GM21529 (cell line): ENCODE data around the gene TK2.
"Not testable (repeated sequence)": the region's sequence is repeated elsewhere in the genome, so short reads cannot be mapped to it uniquely, and the experiment has no call there.

Experiments
- ATAC-seq: cut with Tn5 transposase; IDR thresholded peaks from one replicate; pipeline ENCODE4 v1.9.1; 2021; ENCODE audit not compliant: unreplicated experiment

The TK2 gene

GRCh38 chr16:66549284-66550131, at the start of gene TK2:
TK2 (minus strand) TSS chr16:66550122; CDS start chr16:66550061, 61 bp downstream.
- ATAC-seq = no peak

- no peak for ATAC-seq
These were observed 48.2 kb upstream of the TK2 start for GRCh38 chr16:66598111-66598510.

GRCh38 chr16:66596986-66597848, 47.3 kb upstream of the TK2 start:
- no peak for ATAC-seq

- ATAC-seq = not testable (repeated sequence)
These were observed 46.6 kb upstream of the TK2 start for GRCh38 chr16:66596559-66596958.

GRCh38 chr16:66594739-66595138, 44.8 kb upstream of the TK2 start:
- peak; percentile 68 for ATAC-seq

GRCh38 chr16:66592814-66593213, 42.9 kb upstream of the TK2 start:
- ATAC-seq = no peak

GRCh38 chr16:66592241-66592640, 42.3 kb upstream of the TK2 start:
- no peak for ATAC-seq

GRCh38 chr16:66591018-66591417, 41.1 kb upstream of the TK2 start:
- ATAC-seq = no peak

GRCh38 chr16:66590322-66590721, 40.4 kb upstream of the TK2 start:
- no peak for ATAC-seq

GRCh38 chr16:66588981-66589713, 39.2 kb upstream of the TK2 start:
- peak; percentile 83 for ATAC-seq

- no peak for ATAC-seq
These were observed 38.1 kb upstream of the TK2 start for GRCh38 chr16:66587881-66588600.

- no peak for ATAC-seq
These were observed 35.7 kb upstream of the TK2 start for GRCh38 chr16:66585481-66586239.

- no peak for ATAC-seq
These were observed 31.5 kb upstream of the TK2 start for GRCh38 chr16:66581246-66581952.

- ATAC-seq = no peak
These were observed 30.8 kb upstream of the TK2 start for GRCh38 chr16:66580605-66581209.

GRCh38 chr16:66578651-66579531, 29.0 kb upstream of the TK2 start, which contains the start of gene CMTM2:
CMTM2 (plus strand) TSS chr16:66579463; CDS start chr16:66579608, 145 bp downstream.
- no peak for ATAC-seq

- no peak for ATAC-seq
These were observed 26.4 kb upstream of the TK2 start for GRCh38 chr16:66576296-66576695.

GRCh38 chr16:66575060-66575459, 25.1 kb upstream of the TK2 start:
- no peak for ATAC-seq

- ATAC-seq = no peak
These were observed 24.6 kb upstream of the TK2 start for GRCh38 chr16:66574531-66574930.
